ENCODE measurements around the gene MRAS. TPM values are rescaled to one million over a fixed set of nuclear protein-coding genes. Genes with fewer than 3 reads are reported as not detected.

The MRAS gene
- total RNA-seq, 1 donor from 2014 or later: not detected

DNA sequence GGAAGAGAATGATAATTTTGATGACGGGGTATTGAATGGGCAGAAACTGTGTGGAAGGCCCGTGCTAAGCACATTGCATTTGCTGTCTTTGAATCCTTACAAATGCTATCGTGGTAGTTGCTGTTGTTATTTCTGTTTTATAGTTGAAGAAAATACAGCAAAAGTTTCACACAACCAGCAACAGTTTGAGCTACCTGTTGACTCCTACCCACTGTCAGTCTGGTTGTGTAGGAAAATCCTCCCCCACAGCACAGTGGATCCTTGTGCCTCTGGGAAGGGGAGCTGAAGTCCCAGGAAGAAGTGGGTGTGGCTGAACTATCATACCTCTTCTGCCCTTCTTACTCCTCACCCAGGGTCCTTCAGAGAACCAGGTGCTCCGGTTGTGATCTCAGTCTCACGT is 29.4 kb downstream of the MRAS start:
- Mint-ChIP-seq H3K27ac (no peak overlapping the region), H3K36me3 (ENCODE audit: low read depth) (no peaks in the 10 kb centered on the region), H3K4me1 (peaks cover 2% of the 10 kb centered on the region), H3K9me3 (no peaks in the 10 kb centered on the region), H3K27me3 (peaks cover 8% of the 10 kb centered on the region), H3K4me3 (no peak overlapping the region)
- intact Hi-C loops (cut with micrococcal nuclease): no loop called here
- no peak for DNase-seq

DNA sequence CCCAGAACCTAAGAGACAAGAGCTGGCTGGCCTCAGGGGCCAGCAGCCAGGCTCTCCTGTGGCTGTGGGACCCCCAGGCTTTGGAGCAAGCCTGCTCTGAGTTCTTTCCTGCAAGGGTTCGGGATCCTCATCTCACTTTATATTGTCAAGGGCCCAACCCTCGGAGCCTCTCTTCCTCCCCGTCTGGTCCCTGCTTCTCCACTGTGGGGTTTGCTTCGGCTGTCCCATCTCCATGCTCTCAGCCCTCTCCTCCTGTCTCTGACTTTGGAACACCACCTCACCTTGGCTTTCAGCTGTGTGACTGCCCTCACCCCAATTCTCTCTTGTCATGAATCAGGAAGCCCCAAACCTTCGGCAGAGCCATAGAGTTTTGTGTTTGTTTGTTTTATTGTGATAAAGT is 30.0 kb downstream of the MRAS start:
- intact Hi-C loops (cut with micrococcal nuclease): no loop called here
- H3K4me1 Mint-ChIP-seq: peaks cover 2% of the 10 kb centered on the region
- no peak overlapping the region for H3K4me3 Mint-ChIP-seq
- DNase-seq: no peak
- no peaks in the 10 kb centered on the region for H3K9me3 Mint-ChIP-seq
- H3K36me3 Mint-ChIP-seq (ENCODE audit: low read depth): no peaks in the 10 kb centered on the region
- H3K27ac Mint-ChIP-seq: no peak overlapping the region
- H3K27me3 Mint-ChIP-seq: peaks cover 8% of the 10 kb centered on the region

DNA sequence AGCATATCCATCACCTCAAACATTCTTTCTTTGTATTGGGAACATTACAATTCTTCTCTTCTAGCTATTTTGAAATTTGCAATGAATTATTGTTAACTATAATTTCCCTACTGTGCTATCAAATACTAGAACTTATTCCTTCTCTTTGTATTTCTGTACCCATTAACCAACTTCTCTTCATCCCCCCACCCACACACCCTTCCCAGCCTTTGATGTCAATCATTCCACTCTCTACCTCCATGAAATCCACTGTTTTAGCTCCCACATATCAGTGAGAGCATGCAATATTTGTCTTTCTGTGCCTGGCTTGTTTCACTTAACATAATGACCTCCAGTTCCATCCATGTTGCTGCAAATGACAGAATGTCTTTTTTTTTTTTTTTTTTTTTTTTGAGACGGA is 30.6 kb downstream of the MRAS start:
- Mint-ChIP-seq H3K9me3 (no peaks in the 10 kb centered on the region), H3K4me1 (peaks cover 2% of the 10 kb centered on the region), H3K4me3 (no peak overlapping the region), H3K27ac (no peak overlapping the region), H3K27me3 (peaks cover 10% of the 10 kb centered on the region), H3K36me3 (ENCODE audit: low read depth) (no peaks in the 10 kb centered on the region)
- intact Hi-C loops (cut with micrococcal nuclease): no loop called here
- DNase-seq: no peak

DNA sequence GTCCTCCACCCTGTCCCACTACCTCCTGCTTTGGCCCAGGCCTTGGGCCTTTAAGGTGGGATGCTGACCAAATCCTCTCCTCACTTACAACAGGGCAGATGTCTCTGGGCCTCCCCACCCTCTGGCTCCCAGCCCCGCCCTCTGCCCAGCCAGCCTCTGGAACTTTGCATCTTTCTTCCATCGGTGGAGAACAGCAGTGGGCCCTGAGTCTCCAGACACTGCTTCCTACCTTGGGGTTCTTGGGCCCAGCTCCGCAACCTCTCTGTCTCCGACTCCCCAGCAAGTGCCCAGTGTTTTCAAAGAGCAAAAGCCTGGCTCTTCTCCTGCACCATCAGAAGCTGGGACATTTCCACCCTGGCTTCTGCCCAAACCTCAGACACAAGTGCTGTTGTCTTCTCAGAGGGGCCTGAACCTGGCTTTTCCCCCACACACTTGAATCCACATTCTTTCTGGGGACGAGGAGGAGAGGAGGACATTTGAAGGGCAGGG is 33.1 kb downstream of the MRAS start:
- intact Hi-C loops (cut with micrococcal nuclease): no loop called here
- Mint-ChIP-seq H3K4me1 (peaks cover 2% of the 10 kb centered on the region), H3K27ac (no peak overlapping the region), H3K9me3 (no peaks in the 10 kb centered on the region), H3K4me3 (no peak overlapping the region), H3K36me3 (ENCODE audit: low read depth) (no peaks in the 10 kb centered on the region), H3K27me3 (peaks cover 10% of the 10 kb centered on the region)
- no peak for DNase-seq

DNA sequence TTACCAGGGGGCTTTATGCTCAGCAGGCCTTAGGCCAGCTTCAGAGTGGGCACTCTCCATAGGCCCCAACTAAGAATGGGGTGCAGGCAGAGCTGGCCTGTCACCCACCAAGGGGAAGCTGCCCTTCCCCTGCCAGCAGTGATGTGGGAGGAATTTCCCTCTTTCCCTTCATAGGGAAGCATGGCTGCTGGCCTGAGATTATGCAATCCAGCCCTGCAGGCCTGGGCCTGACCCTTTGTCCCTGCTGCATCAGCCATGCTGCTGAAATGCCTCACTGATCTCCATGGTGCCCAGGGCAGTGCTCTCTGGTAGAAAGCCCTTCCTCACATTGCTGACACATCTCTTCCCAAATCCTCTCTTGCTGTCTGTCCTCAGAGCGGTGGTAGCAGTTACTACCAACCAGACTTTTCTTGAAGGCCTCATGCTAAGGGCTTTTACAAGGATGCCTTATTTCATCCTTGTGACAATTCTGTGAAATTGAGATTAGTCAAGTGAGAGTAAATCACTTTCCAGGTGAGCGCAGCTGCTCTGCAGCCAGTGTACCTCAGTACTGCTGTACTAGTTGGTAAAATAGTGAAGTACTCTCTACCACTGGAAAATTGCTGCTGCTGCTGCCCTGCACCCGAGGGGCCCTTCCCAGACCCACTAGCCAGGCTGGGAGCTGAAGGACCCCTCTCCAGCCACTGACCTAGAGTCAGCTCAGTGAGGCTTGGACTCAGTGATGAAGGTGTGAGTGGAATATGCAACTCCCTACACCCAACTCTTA is 33.8 kb downstream of the MRAS start:
- no peak for DNase-seq
- H3K27me3 Mint-ChIP-seq: peaks cover 10% of the 10 kb centered on the region
- intact Hi-C loops (cut with micrococcal nuclease): no loop called here
- peaks cover 2% of the 10 kb centered on the region for H3K4me1 Mint-ChIP-seq
- H3K36me3 Mint-ChIP-seq (ENCODE audit: low read depth): no peaks in the 10 kb centered on the region
- no peaks in the 10 kb centered on the region for H3K9me3 Mint-ChIP-seq
- H3K27ac Mint-ChIP-seq: no peak overlapping the region
- H3K4me3 Mint-ChIP-seq: no peak overlapping the region

DNA sequence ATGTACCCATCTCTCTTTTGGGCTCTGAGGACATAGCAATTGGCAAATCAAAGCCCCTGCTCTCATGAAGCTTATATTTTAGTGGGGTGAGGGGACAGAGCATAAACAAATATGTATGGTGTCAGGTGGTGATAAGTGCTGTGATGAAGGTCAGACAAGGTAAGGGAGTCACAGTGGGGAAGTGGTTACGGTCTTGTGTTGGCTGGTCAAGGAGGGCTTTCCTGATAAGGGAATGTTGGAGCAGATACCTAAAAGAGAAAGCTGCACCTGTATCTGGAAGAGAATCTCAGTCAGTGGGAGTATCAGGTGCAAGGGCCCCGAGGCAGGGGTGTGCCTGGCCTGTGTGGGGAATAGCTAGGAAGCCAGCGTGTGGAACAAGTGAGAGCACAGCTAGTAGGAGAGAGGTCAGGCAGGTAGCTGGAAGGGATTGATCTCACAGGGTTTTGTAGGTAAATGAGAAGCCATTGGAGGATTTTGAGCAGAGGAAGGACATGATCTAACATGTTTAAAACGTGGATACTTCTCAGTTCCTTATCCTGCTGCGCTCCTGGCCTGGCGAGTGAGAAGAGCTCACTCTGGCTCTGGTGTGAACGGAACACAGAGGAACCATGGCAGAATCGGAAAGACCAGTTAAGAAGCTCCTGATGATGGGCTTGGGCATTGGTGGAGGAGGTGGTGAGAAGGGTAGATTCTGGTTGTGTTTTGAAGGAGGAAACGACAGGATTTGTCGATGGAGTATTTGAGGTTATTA is 35.5 kb downstream of the MRAS start:
- H3K36me3 Mint-ChIP-seq (ENCODE audit: low read depth): no peaks in the 10 kb centered on the region
- DNase-seq: no peak
- intact Hi-C loops (cut with micrococcal nuclease): no loop called here
- H3K4me1 Mint-ChIP-seq: no peaks in the 10 kb centered on the region
- no peak overlapping the region for H3K27ac Mint-ChIP-seq
- H3K9me3 Mint-ChIP-seq: no peaks in the 10 kb centered on the region
- H3K27me3 Mint-ChIP-seq: peaks cover 5% of the 10 kb centered on the region
- no peak overlapping the region for H3K4me3 Mint-ChIP-seq

DNA sequence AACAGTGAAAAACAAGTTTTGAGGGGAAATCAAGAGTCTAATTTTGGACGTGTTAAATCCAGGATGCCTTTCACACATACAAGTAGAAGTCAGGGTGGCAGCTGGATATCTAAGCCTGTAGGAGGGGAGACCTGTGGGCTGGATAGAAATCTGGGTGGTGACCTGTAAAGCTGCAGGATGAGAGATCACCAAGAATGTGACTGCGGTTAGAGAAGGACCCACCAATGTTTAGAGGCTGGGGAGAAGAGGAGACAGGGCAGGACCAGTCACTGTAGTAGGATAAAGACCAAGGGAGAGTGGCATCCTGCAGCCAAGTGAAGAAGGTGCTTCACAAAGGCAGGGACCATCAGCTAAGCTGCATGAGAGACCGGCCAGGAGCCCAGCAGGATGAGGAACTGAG is 36.2 kb downstream of the MRAS start:
- intact Hi-C loops (cut with micrococcal nuclease): no loop called here
- Mint-ChIP-seq H3K27ac (no peak overlapping the region), H3K4me1 (no peaks in the 10 kb centered on the region), H3K4me3 (no peak overlapping the region), H3K36me3 (ENCODE audit: low read depth) (no peaks in the 10 kb centered on the region), H3K9me3 (no peaks in the 10 kb centered on the region), H3K27me3 (peaks cover 2% of the 10 kb centered on the region)
- no peak for DNase-seq

DNA sequence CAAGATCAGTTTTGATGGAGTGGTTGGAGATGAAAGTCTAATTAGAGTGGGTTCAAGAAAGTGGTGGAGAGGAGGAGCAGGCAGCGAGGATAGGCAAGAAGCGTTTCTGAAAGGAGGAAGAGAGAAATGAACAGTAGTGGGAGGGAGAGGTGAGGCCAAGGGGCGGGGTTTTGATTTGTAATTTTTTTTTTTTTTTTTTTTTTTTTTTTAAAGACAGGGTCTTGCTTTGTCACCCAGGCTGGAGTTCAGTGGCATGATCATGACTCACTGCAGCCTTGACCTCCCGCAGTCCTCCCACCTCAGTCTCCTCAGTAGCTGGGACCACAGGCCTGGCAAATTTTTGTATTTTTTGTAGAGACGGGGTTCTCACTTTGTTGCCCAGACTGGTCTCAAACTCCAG is 36.6 kb downstream of the MRAS start:
- Mint-ChIP-seq H3K4me1 (no peaks in the 10 kb centered on the region), H3K27ac (no peak overlapping the region), H3K36me3 (ENCODE audit: low read depth) (no peaks in the 10 kb centered on the region), H3K27me3 (peaks cover 2% of the 10 kb centered on the region), H3K4me3 (no peak overlapping the region), H3K9me3 (no peaks in the 10 kb centered on the region)
- no peak for DNase-seq
- intact Hi-C loops (cut with micrococcal nuclease): no loop called here

DNA sequence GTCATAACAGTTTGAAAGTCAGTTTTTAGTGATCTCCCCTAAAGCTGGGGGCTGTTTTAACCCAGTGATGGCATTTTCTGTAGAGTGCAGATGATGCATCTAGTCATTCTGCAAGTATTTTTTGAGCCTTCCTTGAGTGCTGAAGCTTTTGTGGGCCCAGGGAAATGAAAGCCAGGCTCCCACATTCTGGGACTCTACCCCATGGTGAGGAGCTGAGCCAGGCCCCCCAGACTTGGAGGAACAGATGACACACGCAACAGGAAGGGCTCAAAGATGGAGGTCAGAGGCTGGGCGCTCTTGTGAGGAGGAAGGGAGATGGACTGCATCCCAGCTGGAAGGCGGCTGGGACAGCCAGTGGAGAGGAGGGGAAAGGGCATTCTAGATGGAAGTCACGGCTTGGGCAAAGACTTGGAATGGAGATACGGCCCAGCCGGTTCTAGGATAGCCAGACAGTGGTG is 40.8 kb downstream of the MRAS start:
- Mint-ChIP-seq H3K27me3 (peaks cover 2% of the 10 kb centered on the region), H3K4me3 (no peak overlapping the region), H3K4me1 (no peaks in the 10 kb centered on the region), H3K36me3 (ENCODE audit: low read depth) (no peaks in the 10 kb centered on the region), H3K27ac (no peak overlapping the region), H3K9me3 (no peaks in the 10 kb centered on the region)
- intact Hi-C loops (cut with micrococcal nuclease): no loop called here
- no peak for DNase-seq

DNA sequence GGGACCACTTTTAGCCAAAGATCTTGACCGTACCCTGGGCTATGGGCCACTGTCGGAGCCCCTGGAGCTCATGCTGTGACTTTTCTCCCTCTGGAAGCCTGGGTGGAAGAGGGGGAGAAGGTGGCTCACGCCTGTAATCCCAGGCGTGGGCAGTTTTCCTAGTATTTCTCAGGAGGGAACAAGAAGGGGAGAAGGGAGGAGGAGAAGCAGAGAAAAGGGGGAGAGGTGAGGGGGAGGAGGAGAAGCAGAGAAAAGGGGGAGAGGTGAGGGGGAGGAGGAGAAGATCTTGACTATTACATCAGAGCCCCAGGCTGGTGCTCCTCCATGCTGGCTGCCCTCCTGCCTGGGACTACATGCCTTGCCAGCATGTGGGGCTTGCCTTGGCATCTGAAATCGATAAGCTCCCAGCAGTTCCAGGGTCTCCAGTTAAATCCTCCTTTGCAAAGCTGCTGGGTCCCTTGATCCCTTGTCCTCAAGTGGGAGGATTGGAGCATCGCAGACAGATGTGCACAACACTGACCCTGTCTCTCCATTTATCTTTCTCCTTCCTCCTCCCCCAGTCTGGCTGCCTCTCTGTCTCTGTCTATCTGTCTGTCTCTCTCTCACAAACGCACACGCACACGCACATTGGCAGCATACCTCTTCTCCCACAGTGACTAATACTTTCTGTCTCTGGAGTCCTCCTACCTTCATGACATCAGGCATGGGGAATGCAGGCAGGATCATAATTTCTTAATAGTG is 41.6 kb downstream of the MRAS start:
- H3K27me3 Mint-ChIP-seq: peaks cover 2% of the 10 kb centered on the region
- no peak overlapping the region for H3K4me3 Mint-ChIP-seq
- H3K36me3 Mint-ChIP-seq (ENCODE audit: low read depth): no peaks in the 10 kb centered on the region
- H3K4me1 Mint-ChIP-seq: no peaks in the 10 kb centered on the region
- intact Hi-C loops (cut with micrococcal nuclease): no loop called here
- H3K9me3 Mint-ChIP-seq: no peaks in the 10 kb centered on the region
- H3K27ac Mint-ChIP-seq: no peak overlapping the region
- DNase-seq: no peak

DNA sequence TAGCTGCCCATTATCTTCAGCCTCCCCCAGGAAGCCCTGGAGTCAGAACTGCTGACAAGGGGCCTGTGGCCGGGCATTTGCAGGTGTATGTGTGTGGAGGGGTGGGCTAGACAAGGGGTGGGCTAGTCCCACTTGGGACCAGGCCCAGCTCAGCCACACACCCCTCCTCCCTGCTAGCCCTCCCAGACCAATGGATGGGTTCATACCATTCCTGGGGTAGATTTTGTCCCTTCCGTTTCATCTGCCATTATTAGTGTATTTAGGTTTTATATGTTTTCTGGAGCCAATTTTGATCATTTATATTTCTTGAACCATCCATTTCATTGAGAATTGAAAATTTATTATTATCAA is 42.2 kb downstream of the MRAS start:
- Mint-ChIP-seq H3K9me3 (no peaks in the 10 kb centered on the region), H3K4me1 (no peaks in the 10 kb centered on the region), H3K27me3 (peaks cover 2% of the 10 kb centered on the region), H3K36me3 (ENCODE audit: low read depth) (no peaks in the 10 kb centered on the region), H3K4me3 (no peak overlapping the region), H3K27ac (no peak overlapping the region)
- intact Hi-C loops (cut with micrococcal nuclease): no loop called here
- no peak for DNase-seq

DNA sequence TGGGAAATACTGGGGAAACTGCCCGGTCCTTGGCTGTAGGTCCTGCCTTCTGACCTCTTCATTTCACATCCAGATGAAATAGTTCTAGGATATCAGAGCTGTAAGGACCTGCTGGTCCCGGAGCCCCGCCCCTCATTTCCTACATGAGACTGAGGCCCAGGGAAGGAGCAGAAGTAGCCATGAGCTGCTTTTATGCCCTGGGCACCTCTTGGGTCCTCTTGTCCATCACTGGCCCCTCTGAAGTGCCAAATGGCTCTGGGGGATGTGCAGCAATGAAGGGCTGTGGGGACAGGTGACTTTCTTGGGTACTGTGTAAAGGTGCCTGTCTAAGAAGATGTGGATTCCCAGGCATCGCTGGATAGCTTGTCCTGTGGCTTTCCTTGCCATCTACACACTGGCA is 45.8 kb downstream of the MRAS start:
- no peak for DNase-seq
- Mint-ChIP-seq H3K4me1 (no peaks in the 10 kb centered on the region), H3K9me3 (no peaks in the 10 kb centered on the region), H3K27ac (no peak overlapping the region), H3K36me3 (ENCODE audit: low read depth) (no peaks in the 10 kb centered on the region), H3K27me3 (peaks cover 2% of the 10 kb centered on the region), H3K4me3 (no peak overlapping the region)
- intact Hi-C loops (cut with micrococcal nuclease): no loop called here

DNA sequence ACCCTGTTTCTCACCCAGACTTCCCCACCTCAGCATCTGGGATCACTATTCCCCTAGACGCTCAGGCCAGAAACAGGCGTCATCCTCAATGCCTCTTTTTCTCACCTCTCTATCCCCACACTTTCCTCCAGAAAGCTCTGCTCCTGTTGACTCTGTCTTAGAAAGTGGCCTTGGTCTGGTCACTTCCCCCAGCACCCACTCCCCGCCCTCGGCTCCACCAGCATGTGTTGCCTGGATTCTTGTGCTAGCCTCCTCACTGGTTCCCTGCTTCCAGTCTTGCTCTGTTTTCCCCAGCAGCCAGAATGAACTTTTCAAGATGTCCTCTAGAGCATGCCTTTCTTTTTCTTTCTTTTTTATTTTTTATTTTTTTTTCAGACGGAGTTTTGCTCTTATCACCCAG is 46.3 kb downstream of the MRAS start:
- Mint-ChIP-seq H3K27me3 (peaks cover 2% of the 10 kb centered on the region), H3K27ac (no peak overlapping the region), H3K9me3 (no peaks in the 10 kb centered on the region), H3K4me1 (no peaks in the 10 kb centered on the region), H3K4me3 (no peak overlapping the region), H3K36me3 (ENCODE audit: low read depth) (no peaks in the 10 kb centered on the region)
- intact Hi-C loops (cut with micrococcal nuclease): no loop called here
- no peak for DNase-seq
